Measurements from ENCODE around the gene RSPH10B2.
"Not testable (repeated sequence)": the region's sequence is repeated elsewhere in the genome, so short reads cannot be mapped to it uniquely, and the experiment has no call there.

Gene RSPH10B2

GRCh38 chr7:6738415-6738814, 15.5 kb upstream of the RSPH10B2 start:
- not testable (repeated sequence) for H3K27me3 Mint-ChIP-seq, H3K9me3 Mint-ChIP-seq, H3K4me1 Mint-ChIP-seq, H3K4me3 Mint-ChIP-seq, ATAC-seq, H3K27ac Mint-ChIP-seq, DNase-seq

GRCh38 chr7:6744410-6745100, 9.3 kb upstream of the RSPH10B2 start:
- H3K9me3 Mint-ChIP-seq, H3K27me3 Mint-ChIP-seq: not testable (repeated sequence)
- peak overlapping the region in 1 of 2 donors; percentile 35 for H3K27ac Mint-ChIP-seq

GRCh38 chr7:6749335-6749734, 4.6 kb upstream of the RSPH10B2 start:
- not testable (repeated sequence) for H3K4me3 Mint-ChIP-seq, H3K4me1 Mint-ChIP-seq, H3K27me3 Mint-ChIP-seq, DNase-seq, H3K9me3 Mint-ChIP-seq
- peak overlapping the region in 1 of 2 donors; percentile 48 for H3K27ac Mint-ChIP-seq
- peak; percentile 42 for ATAC-seq

More at GRCh38 chr7:6744410-6745100, 9.3 kb upstream of the RSPH10B2 start:
- DNase-seq, H3K4me3 Mint-ChIP-seq, ATAC-seq, H3K4me1 Mint-ChIP-seq: not testable (repeated sequence)

- not testable (repeated sequence) for H3K9me3 Mint-ChIP-seq, DNase-seq, H3K27ac Mint-ChIP-seq, H3K4me3 Mint-ChIP-seq, H3K4me1 Mint-ChIP-seq, H3K27me3 Mint-ChIP-seq
- peak; percentile 16 for ATAC-seq
Measured at GRCh38 chr7:6750173-6750572, 3.7 kb upstream of the RSPH10B2 start.

GRCh38 chr7:6761186-6761585, 7.3 kb downstream of the RSPH10B2 start:
- DNase-seq, H3K9me3 Mint-ChIP-seq, H3K27me3 Mint-ChIP-seq, ATAC-seq, H3K27ac Mint-ChIP-seq, H3K4me1 Mint-ChIP-seq, H3K4me3 Mint-ChIP-seq: not testable (repeated sequence)

GRCh38 chr7:6781581-6781980, 27.7 kb downstream of the RSPH10B2 start:
- H3K27ac Mint-ChIP-seq, H3K9me3 Mint-ChIP-seq, ATAC-seq, H3K4me3 Mint-ChIP-seq, H3K27me3 Mint-ChIP-seq, H3K4me1 Mint-ChIP-seq, DNase-seq: not testable (repeated sequence)

GRCh38 chr7:6789353-6789752, 35.5 kb downstream of the RSPH10B2 start:
- not testable (repeated sequence) for ATAC-seq, H3K4me3 Mint-ChIP-seq, H3K4me1 Mint-ChIP-seq, H3K9me3 Mint-ChIP-seq, DNase-seq, H3K27me3 Mint-ChIP-seq, H3K27ac Mint-ChIP-seq

- not testable (repeated sequence) for H3K4me1 Mint-ChIP-seq, H3K4me3 Mint-ChIP-seq, DNase-seq, H3K27ac Mint-ChIP-seq, H3K27me3 Mint-ChIP-seq, H3K9me3 Mint-ChIP-seq, ATAC-seq
Measured at GRCh38 chr7:6792113-6792872, 38.4 kb downstream of the RSPH10B2 start.

GRCh38 chr7:6794276-6794675, 40.4 kb downstream of the RSPH10B2 start:
- not testable (repeated sequence) for H3K27ac Mint-ChIP-seq, H3K4me1 Mint-ChIP-seq, DNase-seq, ATAC-seq, H3K4me3 Mint-ChIP-seq, H3K27me3 Mint-ChIP-seq, H3K9me3 Mint-ChIP-seq

- ATAC-seq, DNase-seq, H3K9me3 Mint-ChIP-seq, H3K4me3 Mint-ChIP-seq, H3K27ac Mint-ChIP-seq, H3K4me1 Mint-ChIP-seq, H3K27me3 Mint-ChIP-seq: not testable (repeated sequence)
Measured at GRCh38 chr7:6797218-6797617, 43.3 kb downstream of the RSPH10B2 start.

GRCh38 chr7:6798047-6798446, 44.1 kb downstream of the RSPH10B2 start:
- not testable (repeated sequence) for DNase-seq, H3K4me3 Mint-ChIP-seq, H3K27me3 Mint-ChIP-seq, H3K4me1 Mint-ChIP-seq, H3K9me3 Mint-ChIP-seq, H3K27ac Mint-ChIP-seq, ATAC-seq

GRCh38 chr7:6799887-6800286, 46.0 kb downstream of the RSPH10B2 start:
- not testable (repeated sequence) for DNase-seq, H3K4me3 Mint-ChIP-seq, H3K27me3 Mint-ChIP-seq, ATAC-seq, H3K4me1 Mint-ChIP-seq, H3K9me3 Mint-ChIP-seq, H3K27ac Mint-ChIP-seq

- ATAC-seq, H3K27ac Mint-ChIP-seq: not testable (repeated sequence)
Measured at GRCh38 chr7:6800331-6800730, 46.4 kb downstream of the RSPH10B2 start.

GRCh38 chr7:6807393-6807918, 53.6 kb downstream of the RSPH10B2 start:
- H3K27ac Mint-ChIP-seq, H3K4me1 Mint-ChIP-seq, H3K9me3 Mint-ChIP-seq, H3K27me3 Mint-ChIP-seq, DNase-seq, ATAC-seq, H3K4me3 Mint-ChIP-seq: not testable (repeated sequence)

More at GRCh38 chr7:6800331-6800730, 46.4 kb downstream of the RSPH10B2 start:
- H3K9me3 Mint-ChIP-seq, H3K27me3 Mint-ChIP-seq, H3K4me3 Mint-ChIP-seq, DNase-seq, H3K4me1 Mint-ChIP-seq: not testable (repeated sequence)

GRCh38 chr7:6807959-6808358, 54.1 kb downstream of the RSPH10B2 start:
- ATAC-seq, H3K4me3 Mint-ChIP-seq, H3K9me3 Mint-ChIP-seq, H3K4me1 Mint-ChIP-seq, DNase-seq, H3K27ac Mint-ChIP-seq, H3K27me3 Mint-ChIP-seq: not testable (repeated sequence)

GRCh38 chr7:6813011-6813410, 59.1 kb downstream of the RSPH10B2 start:
- DNase-seq, H3K27me3 Mint-ChIP-seq, H3K9me3 Mint-ChIP-seq, H3K27ac Mint-ChIP-seq, H3K4me1 Mint-ChIP-seq, ATAC-seq, H3K4me3 Mint-ChIP-seq: not testable (repeated sequence)

All from stimulated activated naive CD8-positive, alpha-beta T cell treated with anti-CD3 and anti-CD28 coated beads, Interleukin-15, amount 100 ng/mL, for 72 hours (primary cell).